GM12878 (cell line): ENCODE measurements around the gene CXXC1. TPM values are rescaled to one million over a fixed set of nuclear protein-coding genes. Genes with fewer than 3 reads are reported as not detected.

Experiments
- ASH2L ChIP-seq: fragments of 300-600, 200-600 bp; sonication (generic); IDR thresholded peaks from 2 replicates; pipeline ENCODE4 v1.6.1; 2017; ENCODE audit warnings: low read depth, mild to moderate bottlenecking, borderline replicate concordance
- BCL11A ChIP-seq: IDR thresholded peaks from 2 replicates; pipeline ENCODE4 v1.6.1; 2011; ENCODE audit warnings: low read depth, low read length
- CHD1 ChIP-seq: IDR thresholded peaks from 2 replicates; pipeline ENCODE4 v1.6.1; 2012; ENCODE audit warnings: low read depth, low read length, improper control_type of control experiment
- HDAC2 ChIP-seq: fragments of 200-600 bp; sonication (generic); IDR thresholded peaks from 2 replicates; pipeline ENCODE4 v1.6.1; 2017
- IKZF2 ChIP-seq, 2 experiments: fragments of 450-650 bp; IDR thresholded peaks; 2 replicates each; pipeline ENCODE4 v1.6.1; 2017; ENCODE audit warnings: mild to moderate bottlenecking in 2 of 2, moderate library complexity in 2 of 2
- IRF4 ChIP-seq: IDR thresholded peaks from 2 replicates; pipeline ENCODE4 v1.6.1; 2011; ENCODE audit warnings: low read depth, low read length
- KAT2A ChIP-seq: conservative IDR thresholded peaks from 2 replicates; pipeline ENCODE4 v1.6.1; 2011; ENCODE audit warnings: low read depth, low read length; ENCODE audit not compliant: control insufficient read depth
- MEF2A ChIP-seq: IDR thresholded peaks from 2 replicates; pipeline ENCODE4 v1.6.1; 2011; ENCODE audit warnings: low read depth, mild to moderate bottlenecking, low read length, moderate library complexity; ENCODE audit not compliant: insufficient read depth
- MTA2 ChIP-seq: fragments of 450-650 bp; IDR thresholded peaks from 2 replicates; pipeline ENCODE4 v1.6.1; 2016; ENCODE audit warnings: low read depth, mild to moderate bottlenecking, moderate library complexity
- RCOR1 ChIP-seq: conservative IDR thresholded peaks from 2 replicates; pipeline ENCODE4 v1.6.1; 2012; ENCODE audit warnings: low read depth, low read length, improper control_type of control experiment
- RELA ChIP-seq: fragments of 450-650 bp; IDR thresholded peaks from 2 replicates; pipeline ENCODE4 v1.8.0; 2014; ENCODE audit warnings: borderline replicate concordance; ENCODE audit not compliant: partially characterized antibody
- RUNX3 ChIP-seq: IDR thresholded peaks from 2 replicates; pipeline ENCODE4 v1.6.1; 2012; ENCODE audit warnings: low read length, inconsistent platforms
- SIN3A ChIP-seq: IDR thresholded peaks from 2 replicates; pipeline ENCODE4 v1.6.1; 2012; ENCODE audit warnings: low read depth, low read length, improper control_type of control experiment
- SP1 ChIP-seq: IDR thresholded peaks from one replicate; pipeline ENCODE4 v1.6.1; 2011; ENCODE audit warnings: low read depth, low read length
- SRF ChIP-seq, 2 experiments: IDR thresholded peaks; 2 replicates each; pipeline ENCODE4 v1.6.1; 2011; ENCODE audit warnings: low read depth in 2 of 2, low read length in 2 of 2, mild to moderate bottlenecking in 1 of 2, moderate library complexity in 1 of 2
- TBL1XR1 ChIP-seq: IDR thresholded peaks from 2 replicates; pipeline ENCODE4 v1.6.1; 2012; ENCODE audit warnings: low read depth, low read length, improper control_type of control experiment
- TCF7 ChIP-seq: IDR thresholded peaks from 2 replicates; pipeline ENCODE4 v1.6.1; 2014; ENCODE audit warnings: antibody characterized with exemption, borderline replicate concordance
- ZNF622 ChIP-seq: fragments of 450-650 bp; IDR thresholded peaks from 2 replicates; pipeline ENCODE4 v1.6.1; 2017; ENCODE audit warnings: mild to moderate bottlenecking, inconsistent platforms
- ZZZ3 ChIP-seq: IDR thresholded peaks from 2 replicates; pipeline ENCODE4 v1.6.1; 2011; ENCODE audit warnings: low read depth; ENCODE audit not compliant: control insufficient read depth, insufficient read length
- polyA plus RNA-seq, 11 experiments: library from polyadenylated mRNA; depleted of rRNA in 4 of 11; unstranded in 6 of 11; stranded (reverse) in 5 of 11; fragments of >200 nt; fragmentation: Nextera tagmentation in 4 of 11; fragmentation: Illumina TruSeq in 1 of 11; extraction: Ambion mirVana in 4 of 11; extraction: Trizol in 1 of 11; gene quantifications; 1 replicate in 1 of 11; 2 replicates in 10 of 11; pipeline versions ENCODE4 v1.2.1 to v1.2.3, GENCODE V29; 2011 to 2016; ENCODE audit warnings: inconsistent platforms in 2 of 11, missing spikeins in 2 of 11, low read depth in 1 of 11
- total RNA-seq, 4 experiments: library from RNA; depleted of rRNA in 3 of 4; stranded (reverse); fragments of >200 nt in 3 of 4; fragmentation: Illumina TruSeq in 1 of 4; extraction: Trizol in 1 of 4; gene quantifications; 2 replicates each; pipeline versions ENCODE4 v1.2.1 to v1.2.3, GENCODE V29; 2013 to 2021
- TF ChIP-seq, protein P1 (sequence below): IDR thresholded peaks from 2 replicates; pipeline ENCODE4 v1.6.1; 2011; ENCODE audit warnings: low read depth, low read length, improper control_type of control experiment, borderline replicate concordance
- TF ChIP-seq, protein P2 (sequence below): fragments of 450-650 bp; IDR thresholded peaks from 2 replicates; pipeline ENCODE4 v1.6.1; 2017; ENCODE audit warnings: borderline replicate concordance
- TF ChIP-seq, protein P3 (sequence below): fragments of 450-650 bp; IDR thresholded peaks from 2 replicates; pipeline ENCODE4 v1.6.1; 2017; ENCODE audit warnings: low read depth, mild to moderate bottlenecking, moderate library complexity
- TF ChIP-seq, protein P4 (sequence below): fragments of 450-650 bp; IDR thresholded peaks from 2 replicates; pipeline ENCODE4 v1.6.1; 2017; ENCODE audit warnings: antibody characterized with exemption, mild to moderate bottlenecking, moderate library complexity

Gene CXXC1
- total and polyA plus RNA-seq, 10 of the 15 experiments (the other 5 are each of a cell fraction or from before 2014, with no cell fraction given): 9.2 to 180 (median 93.8) TPM

DNA sequence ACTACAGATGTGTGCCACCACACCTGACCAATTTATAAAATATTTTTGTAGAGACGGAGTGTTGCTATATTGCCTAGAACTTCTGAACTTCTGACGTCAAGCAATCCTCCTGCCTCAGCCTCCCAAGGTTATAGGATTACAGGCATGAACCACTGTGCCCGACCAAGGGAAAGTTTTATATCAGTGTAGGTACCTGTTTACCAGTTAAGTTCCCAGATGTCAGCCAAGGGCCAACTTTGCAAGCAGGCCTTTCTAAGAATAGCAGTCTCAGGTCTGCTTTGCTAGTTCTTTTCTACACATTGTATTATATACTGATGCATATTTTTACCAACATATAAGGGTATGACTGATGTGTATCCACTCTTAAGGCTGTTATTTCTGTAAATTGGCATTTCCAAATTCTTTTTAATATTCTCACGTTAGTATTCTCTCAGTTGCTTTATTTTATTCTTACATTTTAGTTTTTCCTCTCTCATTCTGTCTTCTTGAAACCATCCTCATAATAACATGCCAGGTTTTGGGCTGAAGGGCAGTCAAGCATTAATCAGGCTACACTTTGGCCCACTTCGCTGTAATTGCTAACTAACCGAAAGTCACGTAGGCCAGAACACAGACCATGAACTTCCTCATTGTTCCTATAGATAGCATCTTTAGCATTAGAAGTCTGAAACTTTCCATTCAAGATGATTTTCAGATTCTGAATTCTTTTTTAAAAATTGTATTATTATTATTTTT lies 25.0 kb upstream of the CXXC1 start (continued):
- TF ChIP-seq, protein P1, sequence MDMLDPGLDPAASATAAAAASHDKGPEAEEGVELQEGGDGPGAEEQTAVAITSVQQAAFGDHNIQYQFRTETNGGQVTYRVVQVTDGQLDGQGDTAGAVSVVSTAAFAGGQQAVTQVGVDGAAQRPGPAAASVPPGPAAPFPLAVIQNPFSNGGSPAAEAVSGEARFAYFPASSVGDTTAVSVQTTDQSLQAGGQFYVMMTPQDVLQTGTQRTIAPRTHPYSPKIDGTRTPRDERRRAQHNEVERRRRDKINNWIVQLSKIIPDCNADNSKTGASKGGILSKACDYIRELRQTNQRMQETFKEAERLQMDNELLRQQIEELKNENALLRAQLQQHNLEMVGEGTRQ: no peak
- TF ChIP-seq MEF2A (peak; percentile 92), MTA2 (peak; percentile 91), CHD1 (no peak), IKZF2 (IDR thresholded peaks at IDR 0.05) (peak; percentile 82 to 83), SP1 (peak; percentile 54), KAT2A (no peak), TBL1XR1 (no peak), ASH2L (peak; percentile 81; the same call in 1 of the 2 replicates), RCOR1 (no peak), TCF7 (no peak; the same call in 1 of the 2 replicates), SRF (IDR thresholded peaks at IDR 0.05; ENCODE audit: low read depth in 2 of 2, low read length in 2 of 2) (no peak), IRF4 (0 out of 2 replicates have a peak, but pooled peaks have one; percentile 47), RUNX3 (peak; percentile 86), ZZZ3 (no peak), BCL11A (peak; percentile 78), ZNF622 (no peak), RELA (no peak), SIN3A (no peak), HDAC2 (no peak)
- TF ChIP-seq, protein P2, sequence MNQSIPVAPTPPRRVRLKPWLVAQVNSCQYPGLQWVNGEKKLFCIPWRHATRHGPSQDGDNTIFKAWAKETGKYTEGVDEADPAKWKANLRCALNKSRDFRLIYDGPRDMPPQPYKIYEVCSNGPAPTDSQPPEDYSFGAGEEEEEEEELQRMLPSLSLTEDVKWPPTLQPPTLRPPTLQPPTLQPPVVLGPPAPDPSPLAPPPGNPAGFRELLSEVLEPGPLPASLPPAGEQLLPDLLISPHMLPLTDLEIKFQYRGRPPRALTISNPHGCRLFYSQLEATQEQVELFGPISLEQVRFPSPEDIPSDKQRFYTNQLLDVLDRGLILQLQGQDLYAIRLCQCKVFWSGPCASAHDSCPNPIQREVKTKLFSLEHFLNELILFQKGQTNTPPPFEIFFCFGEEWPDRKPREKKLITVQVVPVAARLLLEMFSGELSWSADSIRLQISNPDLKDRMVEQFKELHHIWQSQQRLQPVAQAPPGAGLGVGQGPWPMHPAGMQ: no peak
- TF ChIP-seq, protein P3, sequence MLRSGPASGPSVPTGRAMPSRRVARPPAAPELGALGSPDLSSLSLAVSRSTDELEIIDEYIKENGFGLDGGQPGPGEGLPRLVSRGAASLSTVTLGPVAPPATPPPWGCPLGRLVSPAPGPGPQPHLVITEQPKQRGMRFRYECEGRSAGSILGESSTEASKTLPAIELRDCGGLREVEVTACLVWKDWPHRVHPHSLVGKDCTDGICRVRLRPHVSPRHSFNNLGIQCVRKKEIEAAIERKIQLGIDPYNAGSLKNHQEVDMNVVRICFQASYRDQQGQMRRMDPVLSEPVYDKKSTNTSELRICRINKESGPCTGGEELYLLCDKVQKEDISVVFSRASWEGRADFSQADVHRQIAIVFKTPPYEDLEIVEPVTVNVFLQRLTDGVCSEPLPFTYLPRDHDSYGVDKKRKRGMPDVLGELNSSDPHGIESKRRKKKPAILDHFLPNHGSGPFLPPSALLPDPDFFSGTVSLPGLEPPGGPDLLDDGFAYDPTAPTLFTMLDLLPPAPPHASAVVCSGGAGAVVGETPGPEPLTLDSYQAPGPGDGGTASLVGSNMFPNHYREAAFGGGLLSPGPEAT: peak; percentile 70
- TF ChIP-seq, protein P4, sequence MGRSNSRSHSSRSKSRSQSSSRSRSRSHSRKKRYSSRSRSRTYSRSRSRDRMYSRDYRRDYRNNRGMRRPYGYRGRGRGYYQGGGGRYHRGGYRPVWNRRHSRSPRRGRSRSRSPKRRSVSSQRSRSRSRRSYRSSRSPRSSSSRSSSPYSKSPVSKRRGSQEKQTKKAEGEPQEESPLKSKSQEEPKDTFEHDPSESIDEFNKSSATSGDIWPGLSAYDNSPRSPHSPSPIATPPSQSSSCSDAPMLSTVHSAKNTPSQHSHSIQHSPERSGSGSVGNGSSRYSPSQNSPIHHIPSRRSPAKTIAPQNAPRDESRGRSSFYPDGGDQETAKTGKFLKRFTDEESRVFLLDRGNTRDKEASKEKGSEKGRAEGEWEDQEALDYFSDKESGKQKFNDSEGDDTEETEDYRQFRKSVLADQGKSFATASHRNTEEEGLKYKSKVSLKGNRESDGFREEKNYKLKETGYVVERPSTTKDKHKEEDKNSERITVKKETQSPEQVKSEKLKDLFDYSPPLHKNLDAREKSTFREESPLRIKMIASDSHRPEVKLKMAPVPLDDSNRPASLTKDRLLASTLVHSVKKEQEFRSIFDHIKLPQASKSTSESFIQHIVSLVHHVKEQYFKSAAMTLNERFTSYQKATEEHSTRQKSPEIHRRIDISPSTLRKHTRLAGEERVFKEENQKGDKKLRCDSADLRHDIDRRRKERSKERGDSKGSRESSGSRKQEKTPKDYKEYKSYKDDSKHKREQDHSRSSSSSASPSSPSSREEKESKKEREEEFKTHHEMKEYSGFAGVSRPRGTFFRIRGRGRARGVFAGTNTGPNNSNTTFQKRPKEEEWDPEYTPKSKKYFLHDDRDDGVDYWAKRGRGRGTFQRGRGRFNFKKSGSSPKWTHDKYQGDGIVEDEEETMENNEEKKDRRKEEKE: no peak
